ENCODE data around the gene GPATCH8.
"Not testable (repeated sequence)": the region's sequence is repeated elsewhere in the genome, so short reads cannot be mapped to it uniquely, and the experiment has no call there.

Gene GPATCH8

DNA sequence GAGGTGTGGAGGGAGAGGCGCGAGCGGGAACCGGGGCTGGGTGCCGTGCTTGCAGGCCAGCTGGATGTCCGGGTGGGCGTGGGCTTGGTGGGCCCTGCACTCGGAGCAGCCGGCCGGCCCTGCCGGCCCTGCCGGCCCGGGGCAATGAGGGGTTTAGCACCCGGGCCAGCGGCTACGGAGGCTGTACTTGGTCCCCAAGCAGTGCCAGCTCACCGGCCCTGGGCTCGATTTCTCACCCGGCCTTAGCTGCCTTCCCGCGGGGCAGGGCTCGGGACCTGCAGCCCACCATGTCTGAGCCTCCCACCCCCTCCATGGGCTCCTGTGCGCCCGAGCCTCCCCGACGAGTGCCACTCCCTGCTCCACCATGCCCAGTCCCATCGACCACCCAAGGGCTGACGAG lies 24.7 kb upstream of the GPATCH8 start:
- DNase-seq (ENCODE audit: low spot score) (no peak), FAIRE-seq (no peak)

DNA sequence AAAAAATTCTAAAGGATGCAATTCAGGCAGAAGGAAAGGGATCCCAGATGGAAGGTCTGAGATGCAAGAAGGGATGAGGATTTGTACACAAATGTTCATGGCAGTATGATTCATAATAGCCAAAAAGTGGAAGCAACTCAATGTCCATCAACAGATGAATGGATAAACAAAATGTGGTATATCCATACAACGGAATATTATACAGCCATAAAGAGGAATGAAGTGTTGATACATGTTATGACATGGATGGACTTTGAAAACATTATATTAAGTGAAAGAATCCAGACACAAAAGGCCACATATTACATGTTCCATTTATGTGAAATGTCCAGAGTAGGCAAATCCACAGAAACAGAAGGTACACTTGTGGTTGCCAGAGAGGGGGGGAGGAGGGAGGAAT lies 23.9 kb upstream of the GPATCH8 start:
- no peak for DNase-seq (ENCODE audit: low spot score)

DNA sequence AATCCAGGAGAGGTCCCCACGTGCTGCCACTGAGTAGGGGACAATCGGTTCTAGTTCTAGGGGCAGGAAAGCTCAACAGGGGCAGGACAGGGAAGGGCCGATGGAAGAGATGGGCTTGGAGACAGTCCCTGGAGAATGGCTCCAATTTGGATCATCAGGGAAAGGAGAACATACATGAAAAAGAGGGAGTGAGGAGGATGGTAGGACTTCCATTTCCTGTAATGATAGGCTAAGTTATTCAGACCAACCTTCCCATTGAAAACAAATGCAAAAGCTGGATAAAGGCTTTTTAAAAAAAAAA lies 20.4 kb upstream of the GPATCH8 start:
- no peak for DNase-seq (ENCODE audit: low spot score)
- FAIRE-seq: no peak

More for the DNA sequence above, 23.9 kb upstream of the GPATCH8 start:
- no peak for FAIRE-seq

DNA sequence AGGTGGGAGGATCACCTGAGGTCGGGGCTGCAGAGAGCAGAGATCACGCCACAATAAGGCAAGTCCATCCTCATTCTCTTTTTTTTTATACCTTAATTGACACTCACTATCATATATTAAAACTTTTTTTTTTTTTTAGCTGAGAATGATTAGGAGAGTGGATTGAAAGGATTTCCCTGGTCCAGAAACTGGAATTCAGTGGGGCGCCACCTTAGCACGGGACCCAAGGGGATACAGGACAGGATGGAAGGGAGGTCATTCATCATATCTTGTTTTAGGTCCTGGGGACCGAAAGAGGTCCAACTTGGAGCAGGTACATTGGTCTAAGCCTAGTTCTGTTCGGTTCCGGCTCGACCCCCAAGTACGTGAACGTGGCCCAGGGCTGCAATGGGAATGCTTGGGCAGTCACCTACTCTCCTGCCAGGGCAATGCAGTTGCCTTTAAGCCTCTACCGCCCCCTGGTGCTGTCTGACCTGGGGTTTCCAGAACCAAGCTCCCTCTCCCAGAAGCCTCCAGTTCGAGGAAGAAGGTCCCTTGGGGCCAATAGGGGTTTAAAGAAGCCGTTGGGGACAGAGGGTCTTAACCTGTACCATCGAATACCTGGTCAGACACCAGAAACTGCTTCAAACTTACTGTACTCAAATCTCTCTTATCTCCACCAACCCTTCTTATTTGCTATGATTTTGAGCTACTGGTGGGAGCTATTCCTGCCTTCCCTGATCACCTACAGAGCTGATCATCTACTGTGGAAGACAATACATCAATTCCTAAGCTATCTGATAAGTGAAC lies 19.9 kb upstream of the GPATCH8 start:
- FAIRE-seq: no peak

DNA sequence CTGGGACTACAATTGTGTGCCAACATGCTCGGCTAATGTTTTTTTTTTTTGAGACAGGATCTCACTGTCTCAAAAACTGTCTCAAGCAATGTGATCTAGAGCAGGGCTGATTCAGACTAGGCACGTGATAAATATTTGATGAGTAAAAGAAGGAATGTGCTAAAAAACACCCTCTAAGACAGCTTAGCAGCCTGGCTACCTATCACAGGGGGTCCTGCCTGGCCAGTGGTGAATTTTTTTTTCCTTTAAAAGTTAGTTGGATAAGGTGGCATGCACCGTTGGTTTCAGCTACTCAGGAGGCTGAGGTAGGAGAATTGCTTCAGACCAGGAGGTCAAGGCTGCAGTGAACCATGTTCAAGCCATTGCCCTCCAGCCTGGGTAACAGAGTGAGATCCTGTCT lies 14.8 kb upstream of the GPATCH8 start:
- no peak for DNase-seq (ENCODE audit: low spot score)
- no peak for FAIRE-seq

More for the DNA sequence above, 19.9 kb upstream of the GPATCH8 start:
- DNase-seq (ENCODE audit: low spot score): no peak

DNA sequence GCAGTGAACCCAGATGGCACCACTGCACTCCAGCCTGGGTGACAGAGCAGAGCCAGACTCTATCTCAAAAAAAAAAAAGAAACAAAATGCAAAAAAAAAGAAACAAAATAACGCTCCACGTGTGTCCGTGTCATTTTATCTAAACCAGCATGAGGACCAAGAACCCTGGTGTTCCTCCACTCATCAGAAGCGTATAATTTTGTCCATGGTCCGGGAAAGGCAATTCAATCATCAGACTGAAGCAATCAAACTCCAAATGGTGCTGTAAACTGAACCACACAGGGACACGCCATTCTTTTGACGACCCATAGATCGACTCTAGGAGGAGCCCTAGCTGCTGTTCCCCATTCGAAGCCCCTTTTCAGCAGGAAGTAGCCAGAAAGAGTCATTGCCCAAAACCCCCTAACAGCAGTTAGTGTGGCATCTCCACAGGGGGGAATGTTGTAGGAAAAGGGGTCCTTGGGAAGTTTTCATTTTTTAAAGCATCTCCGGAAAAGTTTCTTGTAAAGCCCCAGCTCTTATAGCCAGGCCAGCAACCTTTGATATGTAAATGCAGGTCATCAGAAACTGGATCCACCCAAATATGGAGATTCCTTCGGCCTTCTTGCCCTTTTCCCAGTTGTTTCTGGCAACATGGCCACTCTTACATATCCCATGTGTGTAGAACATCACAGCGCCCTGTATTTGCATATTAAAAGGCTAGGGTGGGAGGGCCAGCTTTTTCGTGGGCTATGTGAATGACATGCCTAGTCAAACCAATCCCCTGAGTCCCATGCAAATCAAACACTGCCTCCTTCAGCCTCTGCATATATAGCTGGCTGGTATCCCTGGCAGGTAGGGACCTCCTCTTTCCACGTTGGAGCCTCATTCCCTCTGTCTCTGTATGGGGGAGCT lies 8.3 kb upstream of the GPATCH8 start:
- not testable (repeated sequence) for DNase-seq (ENCODE audit: low spot score); FAIRE-seq

DNA sequence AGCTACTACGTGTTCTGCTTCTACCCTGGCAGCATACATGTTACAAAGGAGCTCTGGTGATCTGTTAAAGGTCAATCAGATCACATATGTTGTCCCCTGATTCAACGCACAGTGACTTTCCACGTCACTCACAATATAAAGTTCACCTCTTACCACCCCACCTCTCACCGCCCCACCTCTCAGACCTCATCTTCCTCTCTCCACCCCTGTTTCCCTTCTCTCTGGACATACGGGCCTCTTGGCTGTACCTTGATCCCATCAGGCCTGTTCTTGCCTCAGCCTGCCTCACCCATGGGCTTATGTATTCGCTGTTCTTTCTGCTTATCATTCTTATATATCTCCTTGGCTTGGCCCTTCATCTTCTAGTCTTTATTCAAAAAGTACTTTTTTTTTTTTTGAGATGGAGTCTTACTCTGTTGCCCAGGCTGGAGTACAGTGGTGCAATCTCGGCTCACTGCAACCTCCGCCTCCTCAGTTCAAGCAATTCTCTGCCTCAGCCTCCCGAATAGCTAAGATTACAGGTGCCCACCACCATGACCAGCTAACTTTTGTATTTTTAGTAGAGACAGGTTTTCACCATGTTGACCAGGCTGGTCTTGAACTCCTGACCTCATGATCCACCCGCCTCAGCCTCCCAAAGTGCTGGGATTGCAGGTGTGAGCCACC lies 3.9 kb upstream of the GPATCH8 start:
- DNase-seq (ENCODE audit: low spot score); FAIRE-seq: not testable (repeated sequence)

DNA sequence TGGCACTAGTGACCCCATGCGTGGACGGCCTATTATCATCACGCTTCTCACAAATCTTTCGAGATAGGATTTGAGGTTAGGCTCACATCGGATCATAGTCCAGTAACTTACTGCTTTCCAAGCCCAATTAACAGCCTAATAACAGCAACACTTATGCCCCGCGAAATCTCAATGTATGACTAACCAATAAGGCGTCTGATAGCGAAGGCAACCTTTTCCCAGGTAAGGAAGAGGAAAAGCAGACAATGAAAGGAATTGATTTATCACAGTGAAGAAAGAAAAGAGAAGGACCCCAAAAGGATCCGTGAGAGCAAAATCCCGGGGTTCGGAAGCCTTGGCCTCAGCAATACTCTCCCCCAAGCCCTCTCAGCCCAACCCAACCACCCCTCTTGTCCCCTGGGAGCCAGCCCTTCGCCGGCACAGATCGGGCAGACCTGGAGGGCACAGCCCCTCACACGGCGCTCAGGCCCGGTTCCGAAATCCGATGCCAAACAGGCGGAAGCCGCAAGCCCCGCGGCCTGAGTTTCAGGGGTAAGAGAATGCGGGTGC lies 534 bp downstream of the GPATCH8 start:
- FAIRE-seq: no peak
- peak; percentile 31 for DNase-seq (ENCODE audit: low spot score)

DNA sequence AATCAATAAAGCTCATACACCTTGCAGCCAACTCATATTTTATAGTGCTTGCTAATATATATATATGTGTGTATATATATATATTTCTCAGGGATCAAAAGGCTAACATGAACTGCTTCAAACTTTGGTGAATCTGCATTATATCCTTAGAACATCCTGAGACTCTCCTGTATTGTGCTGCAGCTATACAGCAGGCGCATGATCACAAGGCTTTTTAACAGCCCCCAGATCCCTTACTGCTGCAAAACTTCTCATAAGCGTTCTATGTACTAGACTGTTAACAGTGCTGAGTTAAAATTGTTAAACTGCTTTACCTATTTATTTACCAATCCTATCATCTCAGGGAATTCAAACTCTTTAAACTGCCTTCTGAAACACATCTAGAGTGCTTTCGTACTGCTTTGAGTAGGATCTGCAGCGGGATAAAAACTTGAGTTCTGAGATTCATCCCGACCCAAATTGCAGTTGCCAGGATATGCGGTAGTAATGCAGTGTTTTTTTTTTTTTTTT lies 1.3 kb downstream of the GPATCH8 start:
- DNase-seq (ENCODE audit: low spot score) (no peak), FAIRE-seq (no peak)

DNA sequence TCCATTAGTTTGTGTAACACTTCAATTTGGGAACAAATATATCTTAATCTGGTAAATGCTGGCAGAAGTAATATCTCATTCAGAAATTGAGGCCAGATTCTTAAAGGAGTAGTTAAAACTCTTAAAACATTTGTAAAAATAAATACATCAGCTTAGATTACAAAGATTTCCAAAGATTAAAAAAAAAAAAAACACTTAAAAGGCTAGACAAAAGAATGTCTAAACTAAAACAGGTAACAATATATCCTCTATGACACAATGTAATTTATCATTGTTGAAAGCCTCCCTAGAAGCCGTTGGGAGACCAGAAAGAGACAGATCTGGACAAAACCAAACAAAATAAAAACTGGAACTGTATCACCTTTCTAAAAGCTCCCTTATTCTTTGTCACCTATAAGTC lies 3.5 kb downstream of the GPATCH8 start:
- DNase-seq (ENCODE audit: low spot score) (no peak), FAIRE-seq (no peak)

DNA sequence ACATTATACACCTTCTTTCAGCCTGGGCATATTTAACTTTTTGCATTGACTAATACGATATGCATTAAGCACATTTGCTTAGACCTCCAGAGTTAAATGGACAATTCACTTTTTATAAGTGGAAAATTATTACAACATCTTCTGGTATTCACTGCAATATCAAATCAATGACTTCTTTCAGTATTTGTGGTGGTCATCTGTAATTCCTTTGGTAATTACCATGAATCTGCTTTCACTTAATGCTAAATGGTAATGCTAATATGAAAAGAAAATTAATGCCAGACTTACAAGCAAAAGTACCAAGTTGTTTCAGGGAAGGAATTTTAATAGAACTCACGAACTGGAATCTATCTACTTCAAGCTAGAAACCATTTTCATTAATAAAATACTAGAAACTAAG lies 6.4 kb downstream of the GPATCH8 start:
- DNase-seq (ENCODE audit: low spot score) (no peak), FAIRE-seq (no peak)

DNA sequence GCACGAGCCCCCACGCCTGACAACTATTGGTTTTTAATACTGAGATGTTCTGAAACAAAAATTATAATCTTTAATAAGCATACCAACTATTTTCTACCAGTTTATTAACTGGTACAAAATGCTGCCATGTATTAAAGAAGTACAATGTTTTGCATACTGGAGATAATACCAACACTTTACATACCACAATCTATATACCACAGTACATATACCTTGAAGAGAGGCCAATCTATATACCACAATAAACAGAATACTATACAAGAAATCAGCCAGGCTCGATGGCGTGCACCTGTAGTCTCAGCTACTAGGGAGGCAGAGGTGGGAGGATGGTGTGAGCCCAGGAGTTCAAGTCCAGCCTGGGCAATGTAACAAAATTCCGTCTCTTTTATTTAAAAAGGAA lies 9.9 kb downstream of the GPATCH8 start:
- DNase-seq (ENCODE audit: low spot score) (no peak), FAIRE-seq (no peak)

DNA sequence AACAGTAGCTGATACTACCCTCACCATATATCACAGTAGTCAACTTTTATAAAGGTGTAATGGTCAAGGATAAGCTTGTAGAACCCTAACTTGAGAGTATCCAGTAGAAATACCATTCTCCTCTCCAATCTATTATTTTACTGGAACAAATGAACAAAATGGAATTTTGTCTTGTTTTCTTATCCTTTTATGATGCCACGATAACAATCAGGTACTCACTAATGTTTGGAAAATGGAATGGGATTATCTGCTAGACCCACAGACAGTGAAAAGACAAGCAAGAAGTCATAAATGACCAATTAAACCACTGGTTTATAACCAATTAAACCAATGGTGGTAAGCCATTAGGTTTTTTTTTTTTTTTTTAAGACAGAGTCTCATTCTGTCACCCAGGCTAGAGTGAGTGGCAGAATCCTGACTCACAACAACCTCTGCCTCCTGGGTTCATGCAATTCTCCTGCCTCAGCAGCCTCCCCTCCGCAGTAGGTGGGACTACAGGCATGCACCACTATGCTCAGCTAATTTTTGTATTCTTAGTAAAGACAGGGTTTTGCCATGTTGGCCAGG lies 10.4 kb downstream of the GPATCH8 start:
- FAIRE-seq (no peak), DNase-seq (ENCODE audit: low spot score) (no peak)

DNA sequence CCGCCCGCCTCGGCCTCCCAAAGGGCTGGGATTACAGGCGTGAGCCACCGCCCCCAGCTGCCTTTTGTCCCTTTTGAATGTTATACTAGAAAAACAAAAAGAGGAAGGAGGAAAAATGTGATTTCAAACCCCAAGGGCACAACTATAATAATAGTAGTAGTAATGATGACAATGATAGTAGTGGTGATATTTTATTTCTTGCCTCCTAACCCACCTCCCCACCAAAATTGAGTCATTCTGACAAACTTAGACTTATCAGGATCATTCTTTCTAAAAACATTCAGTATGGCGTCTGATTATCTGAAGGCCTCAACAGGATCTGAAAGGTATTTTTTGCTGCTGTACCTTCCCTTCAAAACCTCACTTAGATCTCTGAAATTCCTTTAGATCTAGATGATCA lies 13.6 kb downstream of the GPATCH8 start:
- DNase-seq (ENCODE audit: low spot score) (no peak), FAIRE-seq (no peak)

DNA sequence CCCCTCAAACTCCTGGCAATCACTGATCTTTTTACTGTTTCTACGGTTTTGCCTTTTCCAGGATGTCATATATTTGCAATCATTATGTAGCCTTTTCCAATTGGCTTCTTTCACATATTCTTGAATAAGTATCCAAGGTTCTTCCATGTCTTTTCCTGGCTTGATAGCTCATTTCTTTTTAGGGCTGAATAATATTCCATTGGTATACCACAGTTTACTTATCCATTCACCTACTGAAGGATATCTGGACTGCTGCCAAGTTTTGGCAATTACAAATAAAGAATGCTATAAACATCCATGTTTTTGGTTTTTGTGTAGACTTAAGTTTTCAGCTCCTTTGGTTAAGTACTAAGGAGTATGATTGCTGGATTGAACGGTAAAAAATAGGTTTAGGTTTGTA lies 16.0 kb downstream of the GPATCH8 start:
- DNase-seq (ENCODE audit: low spot score) (no peak), FAIRE-seq (no peak)

DNA sequence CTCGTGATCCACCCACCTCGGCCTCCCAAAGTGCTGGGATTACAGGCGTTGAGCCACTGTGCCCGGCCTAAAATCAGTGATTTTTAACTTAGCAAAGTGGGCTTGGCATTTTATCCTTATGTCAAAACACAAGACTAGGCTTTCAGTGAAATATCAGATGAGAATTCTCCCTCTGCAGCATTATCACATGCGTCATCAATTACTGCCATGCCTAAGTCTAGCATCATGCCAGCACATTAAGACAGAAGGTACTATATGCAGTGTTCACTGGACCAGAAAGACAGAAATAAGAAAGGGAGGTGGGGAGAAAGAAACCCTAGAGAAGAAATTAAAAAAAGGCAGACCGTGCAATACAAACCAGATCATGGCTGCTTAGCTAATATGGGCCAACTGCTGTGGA lies 29.8 kb downstream of the GPATCH8 start:
- FAIRE-seq: no peak
- no peak for DNase-seq (ENCODE audit: low spot score)

DNA sequence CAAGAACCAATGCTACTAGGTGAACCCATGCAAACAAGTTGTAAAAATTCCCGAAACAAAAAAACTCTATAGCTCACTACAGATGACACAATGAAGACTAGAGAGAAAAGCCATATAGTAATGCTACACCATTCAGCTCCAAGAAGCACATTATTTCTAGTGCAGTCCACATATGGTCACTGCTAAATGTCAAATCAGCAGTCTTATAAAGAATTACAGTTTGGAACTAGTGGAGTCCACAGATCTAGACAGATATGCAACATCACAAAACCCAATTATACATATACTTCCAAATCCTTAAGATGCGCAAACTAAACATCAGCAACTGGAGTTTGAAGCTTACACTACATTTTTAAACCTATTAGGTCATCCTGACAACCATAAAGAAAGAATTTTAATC lies 33.5 kb downstream of the GPATCH8 start:
- FAIRE-seq: no peak

DNA sequence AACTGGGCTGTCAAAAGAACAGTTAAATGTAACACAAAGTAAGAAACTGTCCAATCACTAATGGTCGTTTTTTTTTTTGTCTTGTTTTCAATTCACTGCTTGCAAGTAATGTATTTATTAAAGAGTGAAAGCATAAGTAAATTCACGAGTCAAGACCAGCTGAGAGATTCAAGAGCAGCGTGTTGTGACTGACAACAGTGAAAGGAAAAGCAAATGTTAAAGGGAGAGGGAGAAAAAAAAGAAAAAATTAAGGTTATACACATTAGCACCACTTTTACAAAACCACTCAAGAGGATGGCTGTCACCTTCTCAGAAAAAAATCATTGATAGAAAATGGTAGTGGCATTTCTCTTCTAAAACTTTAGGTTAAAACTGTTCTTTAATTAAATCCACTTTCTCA lies 36.1 kb downstream of the GPATCH8 start:
- DNase-seq (ENCODE audit: low spot score) (no peak), FAIRE-seq (no peak)

More for the DNA sequence above, 33.5 kb downstream of the GPATCH8 start:
- no peak for DNase-seq (ENCODE audit: low spot score)

DNA sequence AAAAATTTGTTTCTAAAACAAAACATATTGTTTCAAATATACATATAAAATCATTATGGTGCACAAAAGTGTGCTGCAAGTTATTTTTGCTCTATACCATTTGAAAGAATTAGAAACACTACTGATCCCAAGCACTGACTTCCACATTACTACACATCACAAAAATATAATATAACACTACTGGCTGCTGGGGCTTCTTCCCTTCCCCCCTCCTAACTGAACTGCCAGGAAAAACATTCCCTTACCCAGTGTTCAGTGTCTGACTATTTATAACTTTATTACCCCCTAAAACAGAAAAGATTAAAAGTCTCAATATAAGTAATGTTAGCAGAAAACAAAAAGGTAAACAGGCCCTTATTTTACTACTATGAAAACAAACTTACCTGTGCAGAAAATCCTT lies 36.9 kb downstream of the GPATCH8 start:
- FAIRE-seq (no peak), DNase-seq (ENCODE audit: low spot score) (no peak)

DNA sequence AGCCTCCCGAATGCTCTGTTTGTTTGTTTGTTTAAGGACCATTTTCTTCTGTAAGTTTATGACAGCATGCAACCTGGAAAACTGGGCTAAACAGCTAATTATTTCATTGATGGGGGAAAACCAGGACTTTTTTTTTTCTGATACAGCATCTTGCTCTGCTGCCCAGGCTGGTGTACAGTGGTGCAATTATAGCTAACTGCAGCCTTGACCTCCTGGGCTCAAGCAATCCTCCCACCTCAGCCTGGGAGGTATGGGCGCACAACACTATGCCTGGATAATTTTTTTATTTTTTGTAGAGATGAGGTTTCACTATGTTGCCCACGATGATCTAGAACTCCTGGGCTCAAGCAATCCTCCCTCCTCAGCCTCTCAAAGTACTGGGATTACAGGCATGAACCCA lies 37.3 kb downstream of the GPATCH8 start:
- FAIRE-seq (no peak), DNase-seq (ENCODE audit: low spot score) (no peak)

DNA sequence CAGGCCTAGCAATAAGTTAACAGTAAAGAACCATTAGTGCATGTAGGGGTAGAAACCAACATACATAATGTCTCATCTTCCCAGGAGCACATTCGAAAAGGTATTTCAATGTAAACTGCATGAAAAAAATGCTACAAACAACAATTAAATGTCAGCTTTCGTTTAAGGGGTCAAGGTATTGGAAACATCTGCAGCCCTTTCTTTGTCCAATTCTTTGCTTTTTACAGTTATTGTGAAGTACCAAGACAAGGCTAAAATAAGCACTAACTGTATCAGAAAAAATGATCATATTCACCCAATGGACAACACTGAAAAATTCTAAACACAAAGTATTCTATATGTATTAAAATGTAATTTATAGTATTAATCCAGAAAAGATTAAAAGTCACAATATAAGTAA lies 37.9 kb downstream of the GPATCH8 start:
- FAIRE-seq: no peak
- DNase-seq (ENCODE audit: low spot score): no peak

Measured in urothelium cell line (cell line).